ENCODE measurements around the gene CAMKMT.
A peak's percentile ranks its signal among the peaks of the same experiment; 100 is the strongest.

Gene CAMKMT

DNA sequence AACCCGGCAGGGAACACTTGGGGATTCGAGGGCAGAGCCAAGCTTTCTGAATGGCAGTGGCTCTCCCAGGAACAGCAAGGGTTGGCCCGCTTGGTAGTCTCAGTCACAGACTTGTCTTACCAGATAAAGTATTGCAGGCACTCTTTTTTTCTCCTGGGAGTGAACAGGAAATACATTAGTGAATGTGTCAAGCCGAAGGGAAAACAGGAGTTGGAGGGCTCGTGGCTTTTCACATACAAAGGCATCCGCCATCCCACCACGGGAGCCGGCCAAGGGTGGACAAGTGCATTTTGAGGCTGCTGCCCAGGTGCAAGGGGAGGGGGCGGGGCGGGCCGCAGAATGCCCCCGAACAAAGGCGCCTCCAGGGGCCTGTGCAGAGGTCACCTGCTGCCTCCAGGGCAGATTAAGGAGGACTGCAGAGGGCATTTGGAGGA is 416.5 kb downstream of the CAMKMT start:
- H3K4me3 ChIP-seq (ENCODE audit: low read length) = peak overlapping the region; percentile 45; the same call in 1 of the 2 replicates
- TF ChIP-seq ZNF274 (IDR thresholded peaks at IDR 0.05; ENCODE audit: low read depth, low read length) = no peak

DNA sequence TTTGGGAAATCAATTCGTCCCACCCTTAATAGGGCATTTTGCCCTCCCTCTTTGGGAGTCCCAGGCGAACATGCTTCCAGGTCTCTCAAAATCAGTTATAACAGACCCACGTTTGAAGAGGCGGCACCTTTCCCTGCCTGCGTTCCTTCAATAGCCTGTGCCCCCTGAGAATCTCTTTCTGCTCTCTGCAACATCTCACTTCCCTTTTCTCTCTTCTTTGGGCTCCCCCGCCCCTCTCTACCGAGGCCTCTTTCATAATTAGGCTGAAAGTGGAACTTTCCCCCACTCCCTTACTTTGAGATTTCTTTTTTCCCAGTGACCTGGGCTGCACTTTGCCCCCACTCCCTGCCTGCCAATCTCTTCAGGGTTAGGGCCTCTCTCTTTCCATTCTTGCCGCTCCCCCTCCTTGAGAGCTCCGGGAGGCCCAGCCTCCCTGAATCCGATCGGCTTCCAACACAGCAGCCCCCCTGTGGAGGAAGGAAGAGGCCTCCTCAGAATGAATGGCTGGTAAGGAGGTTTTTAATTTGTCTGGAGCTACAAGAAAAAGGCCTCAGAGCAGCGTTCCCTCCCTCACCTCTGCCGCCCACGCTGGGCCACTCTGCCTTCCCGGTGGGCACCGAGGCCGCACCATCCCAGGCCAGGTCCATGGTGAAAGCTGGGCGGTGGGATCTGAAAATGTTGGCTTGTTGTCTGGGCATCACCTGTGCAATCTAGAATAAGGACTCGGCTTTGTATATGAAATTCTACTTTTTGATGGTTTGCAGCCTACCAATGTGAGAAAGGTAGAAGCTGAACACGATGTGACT is 417.1 kb downstream of the CAMKMT start:
- peak overlapping the region; percentile 45; the same call in 1 of the 2 replicates for H3K4me3 ChIP-seq (ENCODE audit: low read length)
- no peak for TF ChIP-seq ZNF274 (IDR thresholded peaks at IDR 0.05; ENCODE audit: low read depth, low read length)

DNA sequence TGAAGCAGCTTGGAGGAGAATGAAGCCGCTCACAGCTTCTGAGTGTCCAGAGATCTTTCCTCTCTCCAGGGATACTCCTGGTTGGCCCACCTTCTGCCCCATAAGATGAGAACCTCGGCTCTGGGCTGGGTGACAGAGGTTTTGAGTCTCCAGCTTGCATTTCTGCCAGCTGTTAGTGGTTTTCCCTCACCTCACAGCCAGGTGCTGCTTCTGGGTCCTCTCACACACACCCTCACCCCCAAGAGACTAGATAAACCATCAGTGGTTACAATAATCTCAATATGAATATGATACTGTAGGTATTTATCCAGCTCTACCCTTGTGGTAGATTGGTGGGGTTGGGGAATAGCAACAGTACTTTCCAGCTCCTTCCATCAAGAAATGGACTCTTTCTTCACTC is 418.0 kb downstream of the CAMKMT start:
- no peak overlapping the region; the same call in 1 of the 2 replicates for H3K4me3 ChIP-seq (ENCODE audit: low read length)
- TF ChIP-seq ZNF274 (IDR thresholded peaks at IDR 0.05; ENCODE audit: low read depth, low read length) = no peak

DNA sequence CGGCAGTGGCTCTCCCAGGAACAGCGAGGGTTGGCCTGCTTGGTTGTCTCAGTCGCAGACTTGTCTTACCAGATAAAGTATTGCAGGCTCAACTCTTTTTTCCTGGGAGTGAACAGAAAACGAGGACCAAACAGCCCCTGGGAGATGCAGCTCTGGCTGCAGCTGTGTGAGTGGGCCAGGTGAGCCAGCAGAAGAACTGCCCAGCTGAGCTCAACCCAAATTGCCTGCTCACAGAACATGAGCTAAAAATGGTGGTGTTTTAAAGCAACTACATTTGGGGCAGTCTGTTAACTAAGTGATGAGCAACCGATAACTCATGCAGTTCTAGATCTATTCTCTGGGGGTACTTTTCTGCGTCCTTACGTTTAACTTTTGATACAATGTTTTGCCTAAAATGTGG is 418.7 kb downstream of the CAMKMT start:
- TF ChIP-seq ZNF274 (IDR thresholded peaks at IDR 0.05; ENCODE audit: low read depth, low read length) = no peak
- H3K4me3 ChIP-seq (ENCODE audit: low read length) = no peak overlapping the region

DNA sequence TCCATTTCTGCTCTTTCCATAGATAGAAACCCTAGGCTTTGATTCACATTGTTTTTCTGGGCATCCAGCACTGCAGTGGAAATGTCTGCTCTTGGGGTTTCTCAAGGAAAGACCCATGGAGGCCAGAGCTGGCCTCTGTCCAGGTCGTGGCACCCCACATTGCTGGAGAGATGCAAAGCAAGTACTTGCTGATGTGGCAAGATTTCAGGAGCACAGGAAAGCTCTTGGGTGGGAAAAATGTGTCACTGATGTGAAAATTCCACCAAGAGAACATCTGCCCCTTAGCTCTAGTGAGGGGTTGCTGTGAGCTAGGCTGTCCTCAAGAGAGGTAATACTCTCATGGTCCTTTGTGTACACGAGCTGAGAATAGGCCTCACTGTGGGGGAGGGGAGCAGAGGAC is 423.7 kb downstream of the CAMKMT start:
- H3K4me3 ChIP-seq (ENCODE audit: low read length) = no peak overlapping the region
- TF ChIP-seq ZNF274 (IDR thresholded peaks at IDR 0.05; ENCODE audit: low read depth, low read length) = no peak

DNA sequence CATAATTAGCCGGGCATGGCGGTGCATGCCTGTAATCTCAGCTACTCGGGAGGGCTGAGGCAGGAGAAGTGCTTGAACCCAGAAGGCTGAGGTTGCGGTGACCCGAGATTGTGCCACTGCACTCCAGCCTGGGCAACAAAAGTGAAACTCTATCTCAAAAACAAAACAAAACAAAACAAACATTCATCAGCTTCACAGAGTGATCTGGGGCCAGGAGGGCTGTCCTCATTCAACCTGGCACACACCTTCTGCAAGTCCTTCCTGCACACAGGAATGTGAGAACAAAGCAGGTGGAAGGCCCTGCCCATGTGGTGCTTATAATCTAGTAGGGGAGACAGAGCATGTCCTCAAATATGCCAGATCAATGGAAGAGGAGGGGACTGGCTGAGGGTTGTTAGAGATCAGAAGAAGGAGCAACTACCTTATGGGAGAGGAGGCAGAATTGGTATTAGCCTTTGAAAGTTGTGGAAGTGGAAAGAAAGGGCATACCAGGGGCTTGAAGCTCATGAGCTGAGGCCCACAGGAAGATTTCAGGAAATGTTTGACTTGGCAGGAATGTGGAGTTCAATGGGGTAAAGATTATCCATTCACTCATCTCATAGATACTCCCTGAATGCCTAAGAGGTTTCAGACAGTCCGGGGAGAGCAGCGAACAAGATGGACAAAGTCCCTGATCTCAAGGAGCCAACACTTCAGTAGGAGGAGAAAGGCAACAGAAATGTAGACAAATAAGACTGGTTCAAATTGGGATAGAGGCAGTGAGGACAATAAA is 424.5 kb downstream of the CAMKMT start:
- no peak for TF ChIP-seq ZNF274 (IDR thresholded peaks at IDR 0.05; ENCODE audit: low read depth, low read length)
- no peak overlapping the region for H3K4me3 ChIP-seq (ENCODE audit: low read length)

DNA sequence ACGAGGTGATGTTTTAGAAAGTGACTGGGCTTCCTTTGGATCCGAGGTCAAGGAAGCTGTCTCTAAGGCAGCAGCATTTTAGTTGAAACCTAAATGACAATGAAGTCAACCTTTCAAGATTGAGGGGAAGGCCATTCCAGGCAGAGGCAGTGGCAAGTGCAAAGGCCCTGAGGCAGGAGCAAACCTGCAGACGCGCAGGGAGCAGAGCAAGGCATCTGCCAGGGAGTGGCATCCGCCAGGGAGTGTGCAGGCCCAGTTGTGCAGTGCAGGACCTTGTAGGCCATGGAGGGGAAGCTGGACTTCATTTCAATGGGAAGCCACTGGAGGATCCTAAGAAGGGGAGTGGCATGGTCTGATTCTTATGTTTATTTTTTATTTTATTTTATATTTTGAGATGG is 425.1 kb downstream of the CAMKMT start:
- TF ChIP-seq ZNF274 (IDR thresholded peaks at IDR 0.05; ENCODE audit: low read depth, low read length) = no peak
- no peak overlapping the region for H3K4me3 ChIP-seq (ENCODE audit: low read length)

DNA sequence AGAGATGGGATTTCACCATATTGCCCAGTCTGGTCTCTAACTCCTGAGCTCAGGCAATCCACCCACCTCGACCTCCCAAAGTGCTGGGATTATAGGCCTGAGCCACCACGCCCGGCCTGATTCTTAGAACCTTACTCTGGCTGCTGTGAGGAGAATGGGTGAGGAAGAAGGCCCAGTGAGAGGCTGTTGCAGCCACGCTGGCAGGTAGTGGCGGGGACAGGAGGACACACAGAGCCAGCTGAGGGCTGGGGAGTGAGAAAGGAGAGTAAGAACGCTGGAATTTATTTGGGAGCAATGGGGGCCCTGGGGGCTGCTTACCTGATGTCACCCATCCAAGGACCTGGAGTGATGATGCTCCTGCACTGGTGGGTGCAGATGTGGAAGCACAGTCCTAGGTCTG is 425.9 kb downstream of the CAMKMT start:
- H3K4me3 ChIP-seq (ENCODE audit: low read length) = no peak overlapping the region
- no peak for TF ChIP-seq ZNF274 (IDR thresholded peaks at IDR 0.05; ENCODE audit: low read depth, low read length)

DNA sequence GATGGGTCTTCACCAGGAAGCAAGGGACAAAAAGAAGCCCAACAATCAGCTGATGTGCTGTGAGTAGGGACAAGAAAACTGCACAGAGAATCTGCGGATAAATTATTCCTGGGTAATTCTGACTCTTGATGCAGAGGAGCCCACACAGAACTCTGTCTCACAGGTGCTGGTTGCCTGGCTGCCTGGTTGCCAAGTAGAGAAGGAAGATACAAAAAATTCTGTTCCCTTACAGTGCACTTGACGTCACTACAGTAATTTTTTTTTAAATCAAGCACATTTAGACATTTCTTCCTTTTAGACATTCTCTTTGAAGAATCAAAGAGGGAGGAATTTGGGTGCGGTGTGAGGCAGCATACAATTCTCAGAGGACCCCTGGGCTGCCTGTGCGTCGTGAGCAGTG is 427.7 kb downstream of the CAMKMT start:
- no peak for TF ChIP-seq ZNF274 (IDR thresholded peaks at IDR 0.05; ENCODE audit: low read depth, low read length)
- H3K4me3 ChIP-seq (ENCODE audit: low read length) = no peak overlapping the region

DNA sequence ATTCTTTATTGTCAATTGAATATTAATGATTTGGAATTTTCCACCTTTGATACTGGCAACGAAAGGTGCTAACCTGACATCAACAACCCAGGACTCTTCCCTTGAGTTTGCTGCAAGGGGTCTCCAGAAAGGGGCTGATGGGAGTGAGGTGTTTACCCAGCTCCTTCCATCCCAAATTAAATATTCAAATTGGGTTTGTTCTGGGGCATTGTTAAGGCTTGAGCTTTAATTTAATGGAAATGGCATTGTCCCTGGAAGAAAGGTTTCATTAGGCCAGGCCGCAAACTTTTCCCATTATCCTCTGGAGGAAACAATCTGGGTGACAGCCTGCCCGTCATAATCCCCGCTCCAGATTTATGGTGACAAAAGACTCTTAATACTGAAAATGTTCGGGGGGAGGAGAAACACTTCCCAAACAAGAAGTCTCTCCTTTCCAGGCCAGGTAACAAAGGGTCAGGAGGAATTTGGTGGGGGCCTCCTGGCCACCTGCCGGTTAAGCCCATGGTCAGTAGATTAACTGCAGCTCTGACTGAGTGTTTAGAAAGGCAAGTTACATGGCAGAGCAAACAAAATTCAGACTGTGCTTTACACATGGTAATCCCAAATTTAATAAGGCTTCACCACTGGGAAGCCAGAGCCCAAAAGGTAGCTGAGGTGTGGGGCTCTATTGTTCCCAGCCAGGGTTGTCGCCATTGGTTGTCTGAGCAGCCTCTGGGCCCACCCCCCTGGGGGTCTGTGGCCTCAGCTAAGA is 428.4 kb downstream of the CAMKMT start:
- TF ChIP-seq ZNF274 (IDR thresholded peaks at IDR 0.05; ENCODE audit: low read depth, low read length) = no peak
- H3K4me3 ChIP-seq (ENCODE audit: low read length) = no peak overlapping the region

DNA sequence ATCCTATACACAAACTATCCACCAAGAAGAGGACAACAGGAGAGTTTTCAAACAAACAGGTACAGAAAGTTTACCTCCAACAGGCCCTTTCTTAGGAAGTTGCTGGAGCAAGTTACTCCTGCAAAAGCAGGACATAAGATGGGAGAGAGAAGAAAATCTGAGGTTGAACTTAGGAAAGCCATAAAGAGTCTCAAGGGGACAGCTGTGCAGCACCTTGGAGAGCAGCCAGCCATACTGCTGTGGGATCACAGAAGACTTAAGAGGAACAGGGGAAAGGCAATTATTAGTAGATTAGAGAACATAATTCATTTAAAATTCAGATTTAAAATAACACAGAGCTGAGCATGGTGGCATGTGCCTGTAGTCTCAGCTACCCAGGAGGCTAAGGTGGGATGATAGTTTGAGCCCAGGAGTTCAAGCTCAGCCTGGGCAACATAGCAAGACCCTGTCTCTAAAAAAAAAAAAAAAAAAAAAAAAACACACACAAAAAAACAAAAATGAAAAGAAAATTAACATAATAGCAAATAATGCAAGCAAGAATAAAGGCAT is 431.6 kb downstream of the CAMKMT start:
- no peak for TF ChIP-seq ZNF274 (IDR thresholded peaks at IDR 0.05; ENCODE audit: low read depth, low read length)
- H3K4me3 ChIP-seq (ENCODE audit: low read length) = no peak overlapping the region

DNA sequence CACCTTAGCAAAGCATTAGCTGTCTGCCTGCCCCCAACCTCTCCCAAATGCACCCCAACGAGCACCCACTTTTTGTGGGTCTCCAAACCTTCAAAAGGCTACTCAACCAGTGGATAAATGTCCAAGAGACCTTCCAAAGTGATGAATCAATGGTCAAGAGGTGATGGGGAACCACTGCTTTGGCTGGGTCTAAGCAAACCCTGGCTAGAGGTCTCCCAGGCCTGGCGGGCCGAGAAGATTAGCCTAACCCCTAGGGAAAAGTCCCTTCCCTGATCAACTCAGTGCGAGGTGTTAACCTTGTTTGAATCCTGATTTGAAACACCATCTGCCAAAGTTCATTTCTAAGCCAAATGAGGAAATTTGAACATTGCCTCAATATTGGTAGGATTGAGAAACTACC is 435.0 kb downstream of the CAMKMT start:
- H3K4me3 ChIP-seq (ENCODE audit: low read length) = no peak overlapping the region
- TF ChIP-seq ZNF274 (IDR thresholded peaks at IDR 0.05; ENCODE audit: low read depth, low read length) = no peak

DNA sequence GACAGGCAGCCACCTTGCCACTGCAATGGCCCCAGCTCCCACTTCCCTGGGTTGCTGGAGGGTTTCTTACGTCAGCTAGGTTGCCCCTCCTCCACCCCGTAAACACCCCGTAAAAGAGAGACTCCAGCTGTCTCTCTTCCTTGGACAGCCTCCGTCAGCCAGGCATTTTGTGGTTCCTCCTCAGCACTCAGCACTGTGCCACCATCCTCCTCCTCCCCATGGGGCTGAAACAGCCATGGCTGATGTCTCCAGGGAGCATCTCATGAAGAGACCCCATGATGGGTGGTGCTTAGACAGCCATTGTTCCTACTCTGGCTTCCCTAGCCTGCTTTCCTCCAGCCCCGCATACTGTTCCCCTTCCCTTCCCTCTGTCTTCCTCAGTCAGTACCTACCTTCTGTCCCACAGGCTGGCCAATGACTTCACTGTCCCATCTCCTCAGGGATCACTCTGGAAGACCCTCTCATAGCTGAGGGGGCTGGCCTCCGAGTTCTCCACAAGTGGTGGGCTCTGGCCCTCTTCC is 436.5 kb downstream of the CAMKMT start:
- H3K4me3 ChIP-seq (ENCODE audit: low read length) = no peak overlapping the region
- TF ChIP-seq ZNF274 (IDR thresholded peaks at IDR 0.05; ENCODE audit: low read depth, low read length) = no peak

DNA sequence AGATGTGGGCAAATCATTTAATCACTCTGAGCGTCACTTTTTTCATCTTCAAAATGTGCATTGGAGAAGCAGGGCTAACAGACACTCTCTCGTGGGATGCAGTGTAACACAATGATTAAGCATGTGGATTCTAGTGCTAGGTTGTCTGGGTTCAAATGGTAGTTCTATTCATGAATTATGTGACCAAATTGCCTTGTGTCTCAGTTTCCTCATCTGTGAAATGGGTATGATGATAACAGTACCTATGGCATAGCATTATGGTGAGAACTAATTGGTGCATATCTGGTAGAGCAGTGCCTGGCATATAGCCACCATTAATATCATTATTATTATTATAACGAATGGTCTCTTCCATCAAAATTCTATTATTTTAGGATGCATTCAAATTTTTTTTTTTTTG is 437.4 kb downstream of the CAMKMT start:
- no peak for TF ChIP-seq ZNF274 (IDR thresholded peaks at IDR 0.05; ENCODE audit: low read depth, low read length)
- H3K4me3 ChIP-seq (ENCODE audit: low read length) = no peak overlapping the region
